ENCODE measurements around the gene SMAD4.

DNA sequence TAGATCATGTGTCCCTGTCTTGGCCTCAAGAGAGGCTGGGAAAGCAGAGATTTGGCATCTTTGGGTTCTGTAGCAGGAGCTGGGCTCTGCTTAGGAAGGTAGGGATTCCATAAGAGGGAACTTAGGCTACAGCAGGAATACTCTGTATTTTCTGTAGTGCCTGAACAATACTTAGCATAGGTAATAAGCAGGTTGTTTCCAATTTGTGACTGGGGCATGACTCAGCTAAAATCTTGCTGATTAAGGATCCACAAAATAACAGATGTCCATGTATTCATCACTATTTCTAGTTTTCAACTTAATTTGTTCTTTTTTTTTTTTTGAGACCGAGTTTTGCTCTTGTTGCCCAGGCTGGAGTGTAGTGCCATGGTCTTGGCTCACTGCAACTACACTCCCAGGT lies 68.5 kb downstream of the SMAD4 start:
- TF ChIP-seq HDAC6 (IDR thresholded peaks at IDR 0.05; ENCODE audit: low read depth, low read length) (no peak), CHD1 (IDR thresholded peaks at IDR 0.05; ENCODE audit: low read depth, low read length) (no peak), YY1 (IDR thresholded peaks at IDR 0.05; ENCODE audit: low read depth, low read length) (no peak), ATF2 (IDR thresholded peaks at IDR 0.05; ENCODE audit: low read length) (no peak), CEBPB (IDR thresholded peaks at IDR 0.05; ENCODE audit: low read depth, low read length) (no peak), POLR2A (IDR thresholded peaks at IDR 0.05; ENCODE audit: control extremely low read depth in 1 of 2, low read depth in 2 of 2, low read length in 2 of 2) (no peak), RNF2 (IDR thresholded peaks at IDR 0.05; ENCODE audit: borderline replicate concordance, low read depth, low read length, missing control alignments, poor library complexity, severe bottlenecking) (no peak), JUND (IDR thresholded peaks at IDR 0.05; ENCODE audit: low read length) (no peak), TCF12 (IDR thresholded peaks at IDR 0.05; ENCODE audit: low read depth, low read length) (no peak), POLR2AphosphoS5 (IDR thresholded peaks at IDR 0.05; ENCODE audit: low read depth, low read length) (no peak), TBP (IDR thresholded peaks at IDR 0.05; ENCODE audit: low read depth, low read length) (no peak), SP1 (IDR thresholded peaks at IDR 0.05; ENCODE audit: low read depth, low read length) (no peak), TAF1 (IDR thresholded peaks at IDR 0.05; ENCODE audit: low read depth, low read length) (no peak)
- TF ChIP-seq, protein P1, sequence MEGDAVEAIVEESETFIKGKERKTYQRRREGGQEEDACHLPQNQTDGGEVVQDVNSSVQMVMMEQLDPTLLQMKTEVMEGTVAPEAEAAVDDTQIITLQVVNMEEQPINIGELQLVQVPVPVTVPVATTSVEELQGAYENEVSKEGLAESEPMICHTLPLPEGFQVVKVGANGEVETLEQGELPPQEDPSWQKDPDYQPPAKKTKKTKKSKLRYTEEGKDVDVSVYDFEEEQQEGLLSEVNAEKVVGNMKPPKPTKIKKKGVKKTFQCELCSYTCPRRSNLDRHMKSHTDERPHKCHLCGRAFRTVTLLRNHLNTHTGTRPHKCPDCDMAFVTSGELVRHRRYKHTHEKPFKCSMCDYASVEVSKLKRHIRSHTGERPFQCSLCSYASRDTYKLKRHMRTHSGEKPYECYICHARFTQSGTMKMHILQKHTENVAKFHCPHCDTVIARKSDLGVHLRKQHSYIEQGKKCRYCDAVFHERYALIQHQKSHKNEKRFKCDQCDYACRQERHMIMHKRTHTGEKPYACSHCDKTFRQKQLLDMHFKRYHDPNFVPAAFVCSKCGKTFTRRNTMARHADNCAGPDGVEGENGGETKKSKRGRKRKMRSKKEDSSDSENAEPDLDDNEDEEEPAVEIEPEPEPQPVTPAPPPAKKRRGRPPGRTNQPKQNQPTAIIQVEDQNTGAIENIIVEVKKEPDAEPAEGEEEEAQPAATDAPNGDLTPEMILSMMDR (IDR thresholded peaks at IDR 0.05; ENCODE audit: control extremely low read depth in 1 of 3, insufficient read depth in 1 of 3, low read depth in 1 of 3, low read length in 3 of 3): no peak

Measured in H1 (cell line).